Vagina (tissue), 2 donors: Measurements from ENCODE around the gene CASZ1.

Experiments used
- CTCF ChIP-seq, 3 experiments: fragments of 450-650 bp in 2 of 3; fragments of 200-600 bp in 1 of 3; sonication (generic) in 1 of 3; IDR thresholded peaks; one replicate each; pipeline ENCODE4 v1.5.1; 2017 to 2019; ENCODE audit warnings: antibody characterized with exemption in 3 of 3, mild to moderate bottlenecking in 2 of 3, moderate library complexity in 2 of 3
- POLR2A ChIP-seq, 2 donors: fragments of 450-650 bp; IDR thresholded peaks; one replicate each; pipeline ENCODE4 v1.6.1; 2017; ENCODE audit warnings: antibody characterized with exemption in 2 of 2, mild to moderate bottlenecking in 2 of 2, moderate library complexity in 2 of 2
- POLR2AphosphoS5 ChIP-seq, 2 donors: sonication (generic); formaldehyde crosslinking; IDR thresholded peaks; one replicate each; pipeline ENCODE4 v1.9.0; 2017; ENCODE audit warnings: antibody characterized with exemption in 2 of 2, mild to moderate bottlenecking in 2 of 2, low read depth in 1 of 2; ENCODE audit not compliant: insufficient read depth in 1 of 2

- TF ChIP-seq POLR2AphosphoS5 (IDR thresholded peaks at IDR 0.05; ENCODE audit: insufficient read depth in 1 of 2, low read depth in 1 of 2) (no peak), POLR2A (IDR thresholded peaks at IDR 0.05) (no peak), CTCF (IDR thresholded peaks at IDR 0.05) (no peak)
Measured at GRCh38 chr1:10815858-10816195, 19.4 kb upstream of the CASZ1 start.
